ENCODE data around the gene ZNF683.
A peak's percentile ranks its signal among the peaks of the same experiment; 100 is the strongest.
"Not testable (repeated sequence)": the region's sequence is repeated elsewhere in the genome, so short reads cannot be mapped to it uniquely, and the experiment has no call there.

The ZNF683 gene

DNA sequence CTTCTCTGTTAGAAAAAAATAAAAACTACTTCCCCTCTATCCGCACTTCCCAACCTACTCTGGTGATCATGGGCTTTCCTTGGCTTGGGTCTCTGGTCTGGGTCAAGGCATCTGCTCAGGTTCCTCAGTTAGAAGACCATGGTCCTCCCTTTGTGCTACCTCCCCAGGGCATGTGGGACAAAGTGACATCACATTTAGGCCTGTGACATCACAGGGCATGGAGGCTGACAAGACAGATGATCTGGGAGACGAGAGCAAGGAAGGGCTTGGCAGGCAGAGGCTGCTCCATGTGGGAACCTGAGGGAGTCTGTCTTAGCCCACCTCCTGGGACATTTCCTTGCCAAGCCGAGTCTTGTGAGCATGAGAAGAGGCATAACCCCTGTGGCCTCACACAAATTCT is at the start of gene ZNF683:
ZNF683 (minus strand) TSS at position 140 of the 400 bp plus-strand sequence. CDS start 4,179 bp downstream, outside the sequence.
- DNase-seq: not testable (repeated sequence)

DNA sequence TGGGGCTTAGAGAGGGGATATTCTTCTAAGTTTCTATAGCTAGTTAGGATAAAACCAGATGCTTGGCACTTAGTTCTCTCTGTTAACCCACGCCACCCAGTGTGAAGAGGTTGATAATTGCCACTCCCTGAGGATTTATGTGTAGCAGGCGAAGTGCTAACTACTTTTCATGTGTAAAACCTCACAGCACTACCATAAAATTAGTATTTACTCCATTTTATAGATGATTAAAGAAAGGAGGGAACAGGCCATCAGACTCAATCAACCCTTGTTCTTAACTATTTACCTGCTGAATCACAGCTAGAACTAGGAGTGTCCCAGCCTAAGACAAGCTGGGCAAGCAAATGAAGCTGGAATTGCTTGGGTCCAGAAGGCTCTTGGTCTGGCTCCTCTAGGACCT is 46.9 kb upstream of the ZNF683 start:
- DNase-seq: no peak

DNA sequence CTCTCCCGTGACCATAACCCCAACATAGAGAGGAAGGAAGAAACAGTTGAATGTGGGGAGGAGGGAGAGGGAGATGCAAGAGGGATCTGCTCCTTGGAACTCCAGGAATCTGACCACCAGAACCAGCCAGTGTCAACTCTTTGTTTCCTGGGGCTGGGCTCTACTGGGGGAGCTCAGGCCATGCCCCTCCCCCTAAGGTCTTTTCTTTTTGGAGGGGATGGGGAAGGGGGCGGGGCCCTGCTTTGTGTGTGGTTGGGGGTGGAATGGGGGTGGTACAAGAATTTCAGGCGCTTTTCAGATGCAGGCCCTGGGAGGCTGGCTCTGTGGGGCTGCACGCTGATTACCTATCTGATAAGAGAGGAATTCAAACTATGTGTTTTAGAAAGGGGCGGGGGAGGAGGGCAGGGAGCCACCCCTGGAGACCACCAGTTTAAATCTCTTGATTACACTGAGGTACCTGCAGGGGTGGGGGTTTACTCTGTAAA is 46.4 kb upstream of the ZNF683 start:
- no peak for DNase-seq

DNA sequence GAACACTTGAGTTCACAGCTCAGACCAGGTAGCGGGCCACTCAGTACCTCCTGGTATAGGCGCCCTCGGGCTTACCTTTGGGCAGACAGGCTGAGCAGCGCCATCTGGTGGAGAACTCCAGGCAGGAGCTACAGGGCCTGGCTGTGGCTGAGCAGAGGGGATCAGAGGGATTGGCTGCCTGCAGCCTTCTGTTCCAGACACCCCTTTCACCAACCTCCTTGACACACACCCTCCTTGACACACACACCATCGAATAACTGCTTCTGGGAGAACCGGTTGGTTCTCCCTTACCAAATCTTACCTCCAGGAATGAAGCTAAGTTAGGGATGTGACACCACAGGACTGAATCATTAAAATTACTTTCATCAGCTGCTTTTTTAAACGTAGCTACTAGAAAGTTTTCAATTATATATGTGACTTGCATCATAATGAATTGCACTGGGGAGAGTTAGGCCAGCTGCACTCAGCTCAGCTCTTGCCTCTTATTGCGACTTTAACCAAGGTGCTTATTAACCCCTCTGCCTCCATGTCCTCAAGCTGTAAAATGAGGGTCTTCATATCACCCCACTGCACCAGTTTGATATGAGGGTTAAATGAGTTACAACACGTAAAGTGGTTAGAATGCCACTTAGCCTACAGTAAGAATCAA is 44.7 kb upstream of the ZNF683 start:
- DNase-seq: peak; percentile 81

DNA sequence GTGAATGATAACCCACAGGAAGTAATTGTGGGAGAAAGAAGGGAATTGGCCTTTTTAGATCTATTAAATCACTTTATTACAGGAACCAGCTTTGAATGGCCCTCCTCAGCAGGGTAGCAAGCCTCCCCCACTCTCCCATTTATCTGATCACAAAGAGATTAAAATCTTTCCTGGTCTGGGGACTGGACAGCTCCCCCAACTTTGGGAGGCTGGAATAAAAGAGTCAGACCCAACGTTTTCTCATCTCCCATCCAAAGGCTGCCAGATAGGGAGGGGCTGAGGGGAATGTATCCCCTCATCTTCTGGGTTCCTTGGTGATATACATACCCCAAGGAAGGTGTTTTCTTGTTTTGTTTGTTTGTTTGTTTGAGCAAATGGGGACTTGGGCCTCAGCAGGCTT is 40.5 kb upstream of the ZNF683 start:
- no peak for DNase-seq

DNA sequence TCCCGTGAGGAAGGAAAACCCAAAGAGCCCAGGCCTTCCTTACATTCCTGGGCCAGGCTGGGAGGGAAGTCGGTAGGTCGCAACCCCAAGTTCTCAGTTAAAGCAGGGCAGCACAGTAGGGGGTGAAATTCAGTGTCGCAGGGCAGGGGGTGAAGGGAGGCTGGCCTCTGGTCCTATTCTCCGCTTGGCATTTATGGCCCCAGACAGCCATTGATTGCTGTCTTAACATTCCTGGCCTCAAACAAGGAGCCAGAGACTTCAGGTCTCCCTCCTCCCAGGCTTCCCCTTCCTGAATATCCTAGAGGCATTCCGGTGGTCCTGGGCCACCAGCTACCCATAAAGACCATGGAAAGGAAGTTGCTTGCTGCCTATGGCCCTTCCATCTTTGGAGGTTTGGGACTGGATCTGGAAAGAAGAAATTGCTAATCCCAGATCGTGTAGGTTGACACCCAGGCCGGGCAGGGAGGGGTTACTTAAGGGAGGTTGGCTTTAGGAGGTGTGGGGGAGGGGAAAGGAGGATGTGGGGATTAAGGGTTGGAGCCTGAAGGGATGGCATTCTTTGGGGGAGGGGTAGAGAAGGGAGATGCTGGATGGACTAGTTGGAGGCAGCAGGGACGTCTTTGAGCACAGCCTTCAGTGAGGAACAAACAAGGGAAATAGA is 39.8 kb upstream of the ZNF683 start:
- no peak for DNase-seq

DNA sequence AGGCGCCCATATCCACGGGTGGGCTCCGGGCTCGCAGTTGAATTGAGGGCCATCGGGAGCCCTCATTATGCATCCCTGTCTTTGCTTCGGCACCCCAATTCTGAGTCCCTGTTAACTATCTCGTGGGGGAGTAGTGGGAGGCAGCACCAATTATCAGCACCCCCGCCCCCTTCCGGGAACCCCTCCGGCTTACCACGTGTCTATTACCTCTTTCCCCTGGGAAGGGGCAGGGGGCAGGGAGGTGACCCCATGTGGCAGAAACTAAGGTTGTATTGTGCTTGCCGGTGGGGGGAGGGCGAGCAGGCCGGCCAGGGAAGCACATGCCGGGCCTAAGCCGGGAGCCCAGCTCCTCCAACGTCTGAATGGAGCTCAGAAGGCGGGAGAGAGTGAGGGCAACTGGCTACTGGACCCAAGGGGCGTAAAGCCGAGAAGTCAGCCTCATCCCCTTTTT is 39.1 kb upstream of the ZNF683 start:
- no peak for DNase-seq

DNA sequence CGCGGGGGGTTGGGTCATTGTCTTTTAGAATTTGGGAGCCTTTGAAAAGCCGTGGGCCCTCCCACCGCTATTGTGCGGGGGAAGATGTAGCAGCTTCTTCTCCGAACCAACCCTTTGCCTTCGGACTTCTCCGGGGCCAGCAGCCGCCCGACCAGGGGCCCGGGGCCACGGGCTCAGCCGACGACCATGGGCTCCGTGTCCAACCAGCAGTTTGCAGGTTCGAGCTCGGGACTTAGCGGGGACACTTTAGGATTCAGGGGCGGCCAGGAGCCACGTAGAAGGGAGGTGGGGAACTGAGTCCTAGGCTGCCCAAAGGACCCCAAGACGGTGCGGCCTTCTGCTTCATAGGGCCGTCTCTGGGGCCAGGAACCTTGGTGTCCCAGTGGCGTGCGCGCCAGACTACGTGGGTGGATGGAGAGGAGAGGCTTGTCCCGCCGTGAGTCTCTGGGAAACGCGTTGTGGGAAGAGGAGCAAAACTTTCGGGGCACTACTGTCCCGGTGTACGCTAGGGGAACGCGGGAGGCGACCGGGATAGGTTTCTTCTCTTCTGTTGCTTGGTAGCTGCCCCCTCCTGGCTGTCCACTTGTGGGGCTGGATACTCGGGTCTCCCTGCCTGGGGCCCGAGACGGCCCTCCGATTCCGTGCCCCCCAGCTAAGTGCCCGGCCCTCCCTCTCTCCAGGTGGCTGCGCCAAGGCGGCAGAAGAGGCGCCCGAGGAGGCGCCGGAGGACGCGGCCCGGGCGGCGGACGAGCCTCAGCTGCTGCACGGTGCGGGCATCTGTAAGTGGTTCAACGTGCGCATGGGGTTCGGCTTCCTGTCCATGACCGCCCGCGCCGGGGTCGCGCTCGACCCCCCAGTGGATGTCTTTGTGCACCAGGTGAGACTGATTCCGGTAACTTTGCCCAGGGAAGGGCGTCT is 38.4 kb upstream of the ZNF683 start, which contains the start of gene LIN28A:
LIN28A (plus strand) TSS at position 112 of the 918 bp plus-strand sequence; CDS start at position 187, 75 bp downstream.
- no peak for DNase-seq

DNA sequence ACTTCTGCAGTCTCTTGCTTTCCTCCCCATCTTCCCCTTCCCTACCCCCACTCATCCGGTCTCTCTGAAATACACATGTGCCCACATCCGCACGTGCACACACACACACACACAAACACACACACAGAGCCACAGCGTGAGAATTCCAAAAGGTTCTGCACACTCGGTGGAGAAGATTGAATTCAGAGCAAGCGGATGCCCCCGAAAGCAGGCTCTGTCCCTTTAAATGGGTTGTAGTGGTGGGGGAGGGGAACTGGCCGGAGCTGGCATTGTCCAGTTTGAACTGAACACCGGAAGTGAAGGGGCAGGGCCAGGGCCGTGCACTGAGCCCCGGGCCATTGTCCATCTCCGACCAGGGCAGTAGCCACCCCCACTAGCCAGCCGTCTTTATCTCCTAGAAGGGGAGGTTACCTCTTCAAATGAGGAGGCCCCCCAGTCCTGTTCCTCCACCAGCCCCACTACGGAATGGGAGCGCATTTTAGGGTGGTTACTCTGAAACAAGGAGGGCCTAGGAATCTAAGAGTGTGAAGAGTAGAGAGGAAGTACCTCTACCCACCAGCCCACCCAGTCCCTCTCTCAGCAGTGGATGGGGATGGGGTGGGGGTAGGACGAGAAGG is 36.7 kb upstream of the ZNF683 start:
- no peak for DNase-seq

DNA sequence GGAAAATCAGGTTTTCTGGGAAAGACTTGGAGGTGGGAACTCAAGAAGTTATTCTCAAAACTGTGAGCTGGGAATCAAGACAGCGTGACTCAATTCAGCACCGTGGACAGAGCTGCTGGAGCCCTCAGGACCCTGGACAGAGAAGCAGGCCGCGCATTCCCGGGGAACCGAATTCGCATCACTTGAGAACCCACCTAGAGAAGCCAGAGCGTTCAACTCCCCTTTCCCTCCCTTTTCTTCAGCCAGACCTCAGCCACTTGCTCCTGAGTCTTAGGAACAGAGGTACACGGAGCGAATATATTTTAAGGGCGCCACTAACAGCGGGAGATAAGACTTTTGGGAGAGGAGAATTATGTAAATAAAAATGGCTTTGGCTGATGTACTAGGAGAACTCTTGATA is 36.1 kb upstream of the ZNF683 start:
- DNase-seq: peak; percentile 74

DNA sequence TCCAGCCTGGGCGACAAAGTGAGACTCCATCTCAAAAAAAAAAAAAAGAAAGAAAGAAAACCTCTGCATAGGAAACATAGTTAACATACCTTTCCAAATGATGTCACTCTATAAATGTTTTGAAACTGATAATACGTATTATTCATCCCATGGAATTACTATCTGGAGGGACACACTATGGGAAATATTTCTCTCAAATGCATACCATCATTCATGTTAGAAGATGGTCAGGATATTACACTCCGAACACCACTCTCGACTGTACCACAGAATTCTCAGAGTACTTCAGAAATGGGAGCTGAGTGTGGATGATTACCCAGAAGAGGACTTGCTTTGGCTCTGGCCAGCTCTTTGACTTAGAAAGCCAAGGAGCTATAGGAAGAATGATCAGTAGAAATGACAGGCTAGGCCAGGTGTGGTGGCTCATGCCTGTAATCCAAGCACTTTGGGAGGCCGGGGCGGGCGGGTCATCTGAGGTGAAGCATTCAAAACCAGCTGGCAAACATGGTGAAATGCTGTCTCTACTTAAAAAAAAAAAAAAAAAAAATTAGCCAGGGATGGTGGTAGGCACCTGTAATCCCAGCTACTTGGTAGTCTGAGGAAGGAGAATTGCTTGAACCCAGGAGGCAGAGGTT is 32.8 kb upstream of the ZNF683 start:
- no peak for DNase-seq

DNA sequence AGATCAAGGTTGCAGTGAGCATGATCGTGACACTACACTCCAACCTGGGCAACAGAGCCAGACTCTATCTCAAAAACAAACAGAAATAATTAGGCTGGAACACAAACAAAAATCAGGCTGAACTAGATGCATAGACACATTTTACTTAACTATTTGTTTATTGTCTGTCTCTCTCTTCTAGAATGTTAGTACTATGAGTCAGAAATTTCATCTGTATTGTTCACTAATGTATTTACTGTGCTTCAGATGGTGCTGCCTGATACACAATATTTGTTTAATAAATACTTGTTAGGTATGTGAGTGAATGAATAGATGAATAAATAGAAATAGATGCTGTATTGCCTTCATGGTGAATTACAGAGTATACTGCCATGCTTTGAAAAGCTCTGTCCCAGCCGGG is 32.1 kb upstream of the ZNF683 start:
- DNase-seq: no peak

DNA sequence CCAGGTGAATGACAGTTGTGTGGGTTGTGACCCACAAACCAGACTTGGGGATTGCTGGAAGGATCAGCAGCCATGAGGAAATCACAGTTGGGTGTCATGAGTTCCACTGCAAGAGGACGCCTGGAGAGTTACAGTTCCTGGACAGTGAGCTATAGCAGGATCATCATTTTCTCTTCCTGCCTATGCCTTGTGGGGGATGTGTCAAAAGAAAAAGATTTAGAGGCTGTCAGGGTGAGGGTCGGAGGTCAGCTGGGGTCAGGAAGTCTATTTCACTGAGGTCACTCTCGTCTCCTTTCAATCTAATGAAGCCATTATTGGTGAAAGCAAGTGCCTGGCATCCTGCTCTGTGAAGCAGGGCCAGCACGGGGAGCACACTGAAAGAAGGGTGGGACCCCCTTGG is 31.1 kb upstream of the ZNF683 start:
- no peak for DNase-seq

DNA sequence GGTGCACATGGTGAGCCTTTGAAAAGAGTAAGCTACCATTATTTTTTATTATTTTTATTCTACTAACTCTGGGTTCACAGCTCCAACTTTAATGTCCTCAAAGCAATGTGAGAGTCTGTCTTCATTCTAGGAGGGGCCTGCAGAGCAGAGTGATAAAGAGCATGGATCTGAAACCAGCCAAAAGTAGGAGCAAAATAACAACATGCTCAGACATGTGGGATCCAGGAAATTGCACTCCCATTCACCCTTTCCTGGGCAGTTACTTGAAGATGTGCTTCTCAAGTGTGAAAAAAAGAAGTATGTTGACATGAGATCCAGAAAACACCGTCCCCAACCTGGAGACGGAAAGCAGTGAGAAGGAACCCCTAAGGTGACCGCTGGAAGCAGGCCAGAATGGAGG is 29.3 kb upstream of the ZNF683 start:
- DNase-seq: no peak

DNA sequence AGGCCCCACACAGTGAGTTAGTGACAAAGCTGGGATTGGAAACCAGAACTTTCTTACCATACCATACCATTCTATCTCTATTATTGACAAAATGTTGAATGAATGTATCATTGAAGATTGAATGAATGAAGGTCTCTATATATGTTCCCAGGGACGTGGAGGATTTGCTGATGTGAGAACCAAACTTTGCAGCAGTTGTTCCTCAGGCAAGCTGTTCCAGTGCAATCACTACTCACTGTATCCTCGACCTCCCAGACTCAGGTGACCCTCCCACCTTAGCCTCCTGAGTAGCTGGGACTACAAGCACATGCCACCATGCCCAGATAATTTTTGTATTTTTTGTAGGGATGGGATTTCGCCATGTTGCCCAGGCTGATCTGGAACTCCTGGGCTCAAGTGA is 26.5 kb upstream of the ZNF683 start:
- no peak for DNase-seq

DNA sequence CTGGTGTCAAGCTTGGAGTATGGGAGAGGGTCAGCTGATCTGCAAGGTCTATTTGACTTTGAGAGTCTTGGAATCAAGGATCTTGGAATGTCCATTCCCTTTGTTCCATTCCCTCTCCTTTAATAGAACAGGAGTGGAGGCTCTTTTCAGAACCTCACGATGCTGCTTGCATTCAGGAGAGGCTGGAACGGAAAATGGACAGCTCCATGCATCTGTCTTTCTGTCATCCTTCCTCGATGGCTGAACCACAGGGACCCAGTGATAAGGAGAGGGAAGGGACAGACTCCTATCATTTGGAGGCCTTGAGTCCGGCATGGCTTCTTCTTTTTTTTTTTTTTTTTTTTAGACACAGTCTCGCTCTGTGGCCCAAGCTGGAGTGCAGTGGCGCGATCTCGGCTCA is 23.2 kb upstream of the ZNF683 start:
- DNase-seq: no peak

DNA sequence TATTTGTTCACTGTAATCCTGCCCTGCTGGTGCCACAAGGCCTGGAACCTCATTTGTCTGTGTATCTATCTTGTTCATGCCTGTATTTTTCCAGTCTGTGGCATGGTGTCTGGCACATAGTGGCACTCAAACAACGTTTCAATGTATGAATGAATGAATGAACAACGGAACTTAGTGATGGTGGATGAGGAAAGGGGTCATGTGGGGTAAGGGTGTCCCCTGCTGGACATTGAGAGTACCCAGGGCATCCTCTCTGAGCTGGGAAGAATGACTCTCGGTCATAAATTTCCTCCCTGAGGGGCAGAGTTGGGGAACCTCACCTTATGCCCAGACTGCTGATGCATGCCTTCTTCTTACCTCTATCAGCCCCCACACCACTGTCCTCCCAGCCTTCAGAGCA is 18.9 kb upstream of the ZNF683 start:
- DNase-seq: no peak

DNA sequence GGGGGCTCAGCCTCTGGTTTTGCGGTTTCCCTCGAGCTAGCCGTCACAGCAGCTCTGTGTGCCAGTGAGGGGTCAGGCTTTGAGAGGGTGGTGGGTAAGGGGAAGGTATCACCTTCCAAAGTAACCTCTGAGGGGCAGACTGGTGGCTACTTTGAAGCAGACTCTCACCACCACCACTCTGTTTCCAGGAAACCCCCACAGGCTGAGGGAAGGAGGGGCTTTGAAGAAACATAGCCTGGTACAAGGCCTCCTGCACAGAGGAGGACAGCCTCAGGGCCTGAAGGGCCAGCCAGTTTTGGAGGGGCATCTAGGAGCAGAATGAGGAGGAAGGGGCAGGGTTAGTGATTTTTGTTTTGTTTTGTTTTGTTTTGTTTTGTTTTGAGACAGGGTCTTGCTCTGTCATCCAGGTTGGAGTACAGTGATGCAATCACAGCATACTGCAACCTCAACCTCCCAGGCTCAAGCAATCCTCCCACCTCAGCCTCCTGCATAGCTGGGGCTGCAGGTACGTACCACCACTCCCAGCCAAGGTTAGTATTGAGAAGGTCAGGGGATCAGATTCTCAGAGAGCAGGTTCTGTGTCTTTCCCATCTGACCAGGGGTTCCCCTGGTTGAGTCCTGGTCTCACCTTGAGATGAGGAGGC is 17.2 kb upstream of the ZNF683 start:
- no peak for DNase-seq

DNA sequence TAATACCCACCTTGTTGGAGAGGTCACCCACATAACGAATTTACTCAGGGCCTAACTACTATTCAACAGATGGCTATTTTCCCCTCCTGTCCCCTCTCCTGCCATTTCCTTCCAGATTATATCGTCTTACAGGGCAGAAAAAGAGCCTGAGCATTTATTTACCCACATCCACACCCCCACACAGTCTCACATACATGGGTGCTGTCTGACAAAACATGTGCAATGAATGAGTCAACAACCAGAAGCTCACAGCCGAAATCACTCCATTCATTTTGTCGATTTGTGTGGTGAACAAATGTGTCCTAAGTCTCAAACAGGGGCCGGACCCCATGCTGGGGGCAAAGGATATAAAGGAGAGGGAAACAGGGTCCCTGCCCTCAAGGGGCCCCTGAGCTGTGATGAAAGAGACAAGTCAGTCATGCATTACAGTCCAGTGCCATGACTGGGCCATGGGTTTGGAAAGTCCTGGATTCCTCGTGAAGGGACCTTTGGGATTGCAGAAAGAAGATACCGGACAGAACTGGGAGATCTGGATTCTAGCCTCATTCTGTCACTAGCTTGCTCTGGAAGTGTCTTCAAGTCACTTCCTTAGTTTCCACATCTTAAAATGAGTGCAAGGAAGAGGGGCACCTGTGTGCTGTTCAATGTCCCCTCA is 16.4 kb upstream of the ZNF683 start:
- no peak for DNase-seq

DNA sequence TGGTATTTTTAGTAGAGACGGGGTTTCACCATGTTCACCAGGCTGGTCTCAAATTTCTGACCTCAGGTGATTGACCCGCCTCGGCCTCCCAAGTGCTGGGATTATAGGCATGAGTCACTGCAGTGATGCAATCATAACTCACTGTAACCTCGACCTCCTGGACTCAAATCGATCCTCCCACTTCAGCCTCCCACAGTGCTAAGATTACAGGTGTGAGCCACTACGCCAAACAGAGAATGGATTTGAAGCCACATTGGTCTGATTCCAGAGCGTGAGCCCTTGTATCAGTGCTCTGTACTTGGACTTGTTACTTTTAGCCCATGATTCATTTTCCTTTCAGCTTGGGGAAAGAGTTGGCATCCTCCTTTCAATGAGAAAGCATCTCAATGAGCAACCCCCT is 14.9 kb upstream of the ZNF683 start:
- DNase-seq: no peak

DNA sequence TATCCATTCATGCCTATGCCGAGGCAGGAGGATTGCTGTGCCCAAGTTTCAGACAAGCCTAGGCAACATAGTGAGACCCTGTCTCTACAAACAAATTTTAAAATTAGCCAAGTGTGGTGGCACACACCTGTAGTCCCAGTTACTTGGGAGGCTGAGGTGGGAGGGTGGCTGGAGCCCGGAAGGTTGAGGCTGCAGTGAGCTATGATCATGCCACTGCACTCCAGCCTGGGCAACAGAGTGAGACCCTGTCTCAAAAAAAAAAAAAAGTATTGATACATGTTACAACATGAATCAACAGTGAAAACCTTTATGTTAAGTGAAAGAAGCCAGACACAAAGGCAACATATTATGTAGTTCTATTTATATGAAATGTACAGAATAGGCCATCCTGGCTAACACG is 12.5 kb upstream of the ZNF683 start:
- not testable (repeated sequence) for DNase-seq
